NAMALWA (cell line): Measurements from ENCODE around the gene CIAO1.
"Not testable (repeated sequence)": the region's sequence is repeated elsewhere in the genome, so short reads cannot be mapped to it uniquely, and the experiment has no call there.

Source experiments
- DNase-seq: peaks from one replicate; pipeline ENCODE4 v3.0.0-alpha.2; 2015; ENCODE audit warnings: low spot score

CIAO1 gene

GRCh38 chr2:96276787-96277499, 10.9 kb downstream of the CIAO1 start:
- DNase-seq = no peak

- DNase-seq = no peak
Measured at GRCh38 chr2:96287273-96287856, 21.3 kb downstream of the CIAO1 start.

GRCh38 chr2:96291751-96292150, 25.7 kb downstream of the CIAO1 start:
- DNase-seq = no peak

GRCh38 chr2:96294271-96294670, 28.2 kb downstream of the CIAO1 start:
- not testable (repeated sequence) for DNase-seq

- no peak for DNase-seq
Measured at GRCh38 chr2:96296925-96297324, 30.9 kb downstream of the CIAO1 start.

GRCh38 chr2:96301865-96302264, 35.8 kb downstream of the CIAO1 start:
- no peak for DNase-seq

GRCh38 chr2:96304606-96305005, 38.6 kb downstream of the CIAO1 start:
- no peak for DNase-seq

- DNase-seq = peak; percentile 95
Measured at GRCh38 chr2:96305091-96305978, 39.3 kb downstream of the CIAO1 start, which contains the start of gene SNRNP200. SNRNP200 (minus strand) TSS chr2:96305546; CDS start chr2:96305437, 109 bp downstream.

- DNase-seq = peak; percentile 24
Measured at GRCh38 chr2:96305979-96306308, 39.9 kb downstream of the CIAO1 start.

- no peak for DNase-seq
Measured at GRCh38 chr2:96306370-96306769, 40.3 kb downstream of the CIAO1 start.

GRCh38 chr2:96308248-96308647, 42.2 kb downstream of the CIAO1 start:
- no peak for DNase-seq

- DNase-seq = no peak
Measured at GRCh38 chr2:96315005-96315399, 49.0 kb downstream of the CIAO1 start.

- no peak for DNase-seq
Measured at GRCh38 chr2:96315400-96316071, 49.5 kb downstream of the CIAO1 start.

- no peak for DNase-seq
Measured at GRCh38 chr2:96316999-96317398, 51.0 kb downstream of the CIAO1 start.

- DNase-seq = no peak
Measured at GRCh38 chr2:96317584-96317997, 51.6 kb downstream of the CIAO1 start.

- DNase-seq = no peak
Measured at GRCh38 chr2:96318723-96319122, 52.7 kb downstream of the CIAO1 start.

- no peak for DNase-seq
Measured at GRCh38 chr2:96319396-96319795, 53.4 kb downstream of the CIAO1 start.

- peak; percentile 34 for DNase-seq
Measured at GRCh38 chr2:96320326-96320725, 54.3 kb downstream of the CIAO1 start.

GRCh38 chr2:96320728-96321622, 55.0 kb downstream of the CIAO1 start:
- peak; percentile 60 for DNase-seq
